HEK293 (cell line): Measurements from ENCODE around the gene ATG101.

Experiments used
- CTCF ChIP-seq: fragments of 450-650 bp; formaldehyde crosslinking; IDR thresholded peaks from 2 replicates; pipeline ENCODE4 v1.5.1; 2016; ENCODE audit warnings: missing biosample characterization, missing genetic modification characterization
- MZF1 ChIP-seq: fragments of 450-650 bp; formaldehyde crosslinking; IDR thresholded peaks from 2 replicates; pipeline ENCODE4 v1.5.1; 2017; ENCODE audit warnings: missing biosample characterization, missing genetic modification characterization, borderline replicate concordance
- OSR2 ChIP-seq: fragments of 450-650 bp; formaldehyde crosslinking; IDR thresholded peaks from 2 replicates; pipeline ENCODE4 v1.5.1; 2016; ENCODE audit warnings: missing biosample characterization, missing genetic modification characterization
- PBX3 ChIP-seq: sonication (generic); formaldehyde crosslinking; IDR thresholded peaks from 2 replicates; pipeline ENCODE4 v1.8.1; 2022; ENCODE audit warnings: mild to moderate bottlenecking, moderate library complexity, missing genetic modification reagents
- REPIN1 ChIP-seq: fragments of 450-650 bp; formaldehyde crosslinking; IDR thresholded peaks from 2 replicates; pipeline ENCODE4 v1.5.1; 2017; ENCODE audit warnings: missing biosample characterization, missing genetic modification characterization, low read depth
- ZBTB1 ChIP-seq: fragments of 450-650 bp; formaldehyde crosslinking; IDR thresholded peaks from 2 replicates; pipeline ENCODE4 v1.5.1; 2016; ENCODE audit warnings: missing biosample characterization, missing genetic modification characterization
- ZBTB7A ChIP-seq: fragments of 450-650 bp; formaldehyde crosslinking; IDR thresholded peaks from 2 replicates; pipeline ENCODE4 v1.5.1; 2016; ENCODE audit warnings: low read depth, missing biosample characterization, missing genetic modification characterization
- ZNF10 ChIP-seq: fragments of 450-650 bp; formaldehyde crosslinking; IDR thresholded peaks from 2 replicates; pipeline ENCODE4 v1.5.1; 2017; ENCODE audit warnings: missing biosample characterization, missing genetic modification characterization
- ZNF48 ChIP-seq: fragments of 450-650 bp; formaldehyde crosslinking; IDR thresholded peaks from 2 replicates; pipeline ENCODE4 v1.5.1; 2016; ENCODE audit warnings: missing biosample characterization, missing genetic modification characterization
- ZSCAN4 ChIP-seq: fragments of 450-650 bp; formaldehyde crosslinking; IDR thresholded peaks from 2 replicates; pipeline ENCODE4 v1.5.1; 2017; ENCODE audit warnings: missing biosample characterization, missing genetic modification characterization
- TF ChIP-seq, protein P1 (sequence below): fragments of 450-650 bp; formaldehyde crosslinking; IDR thresholded peaks from 2 replicates; pipeline ENCODE4 v1.5.1; 2016; ENCODE audit warnings: missing biosample characterization, missing genetic modification characterization

- TF ChIP-seq ZSCAN4 (tag by site-specific recombination) (no peak), PBX3 (CRISPR knock-in tag) (no peak), OSR2 (tag by site-specific recombination) (no peak), CTCF (no peak), ZNF10 (tag by site-specific recombination) (no peak; the same call in 1 of the 2 replicates), ZNF48 (tag by site-specific recombination) (no peak), ZBTB1 (tag by site-specific recombination) (no peak), REPIN1 (no peak), ZBTB7A (no peak), MZF1 (no peak)
- TF ChIP-seq, protein P1, sequence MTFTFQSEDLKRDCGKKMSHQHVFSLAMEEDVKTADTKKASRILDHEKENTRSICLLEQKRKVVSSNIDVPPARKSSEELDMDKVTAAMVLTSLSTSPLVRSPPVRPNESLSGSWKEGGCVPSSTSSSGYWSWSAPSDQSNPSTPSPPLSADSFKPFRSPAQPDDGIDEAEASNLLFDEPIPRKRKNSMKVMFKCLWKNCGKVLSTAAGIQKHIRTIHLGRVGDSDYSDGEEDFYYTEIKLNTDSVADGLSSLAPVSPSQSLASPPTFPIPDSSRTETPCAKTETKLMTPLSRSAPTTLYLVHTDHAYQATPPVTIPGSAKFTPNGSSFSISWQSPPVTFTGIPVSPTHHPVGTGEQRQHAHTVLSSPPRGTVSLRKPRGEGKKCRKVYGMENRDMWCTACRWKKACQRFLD (tag by site-specific recombination), result no peak
These were observed 36.9 kb upstream of the ATG101 start for GRCh38 chr12:52032804-52033445.
